Muscle of leg (tissue), 11 donors: ENCODE data around the gene ZNF521. TPM values are rescaled to one million over a fixed set of nuclear protein-coding genes. Genes with fewer than 3 reads are reported as not detected.

Source experiments
- DNase-seq: peaks from one replicate; pipeline ENCODE4 v3.0.0; 2013
- H3K27ac ChIP-seq: one replicate; pipeline ENCODE4 v1.5.1; 2013; ENCODE audit warnings: mild to moderate bottlenecking, low read length, control low read depth
- H3K27me3 ChIP-seq: one replicate; pipeline ENCODE4 v1.6.1; 2013; ENCODE audit warnings: low read length; ENCODE audit not compliant: control insufficient read depth, insufficient read depth
- H3K36me3 ChIP-seq: one replicate; pipeline ENCODE4 v1.6.1; 2013; ENCODE audit warnings: low read length; ENCODE audit not compliant: control insufficient read depth, insufficient read depth
- H3K4me1 ChIP-seq: one replicate; pipeline ENCODE4 v1.6.1; 2013; ENCODE audit warnings: low read length; ENCODE audit not compliant: control insufficient read depth, insufficient read depth
- H3K4me3 ChIP-seq: one replicate; pipeline ENCODE4 v1.5.1; 2013; ENCODE audit warnings: low read length, control low read depth
- H3K9me3 ChIP-seq: replicated peaks from 2 replicates; pipeline ENCODE4 v1.6.1; 2013; ENCODE audit warnings: low read depth, low read length; ENCODE audit not compliant: control insufficient read depth
- WGBS: methylation state at CpG from one replicate; pipeline ENCODE4 v1.1.5; 2013; ENCODE audit warnings: missing lambda C conversion rate; ENCODE audit not compliant: insufficient coverage; 5-methylcytosine and 5-hydroxymethylcytosine counted together
- polyA plus RNA-seq, 8 donors: library from polyadenylated mRNA; unstranded; fragments of 120-200 nt; gene quantifications; one replicate each; pipeline versions ENCODE4 v1.2.1 to v1.2.3, GENCODE V29; 2013; ENCODE audit warnings: inconsistent platforms in 1 of 8, low replicate concordance in 1 of 8; ENCODE audit not compliant: insufficient read length in 8 of 8, insufficient read depth in 1 of 8
- total RNA-seq: library from RNA; stranded (reverse); fragments of 120-200 nt; gene quantifications from one replicate; pipeline ENCODE4 v1.2.4, GENCODE V29; 2013

ZNF521 gene
- total and polyA plus RNA-seq, 9 donors, result 29.6 to 67.1 (median 46.1) TPM

GRCh38 chr18:25256439-25256838 is 95.5 kb downstream of the ZNF521 start:
- no peak overlapping the region for H3K4me3 ChIP-seq
- no peak for DNase-seq
- no peak overlapping the region for H3K27ac ChIP-seq
- H3K4me1 ChIP-seq, result no peaks in the 10 kb centered on the region
- H3K36me3 ChIP-seq, result no peaks in the 10 kb centered on the region
- H3K27me3 ChIP-seq, result no peaks in the 10 kb centered on the region
- WGBS, result 94% methylated on average over 3 of the region's 4 CpGs
- H3K9me3 ChIP-seq, result no peaks in the 10 kb centered on the region

- no peaks in the 10 kb centered on the region for H3K36me3 ChIP-seq
- no peaks in the 10 kb centered on the region for H3K9me3 ChIP-seq
- no CpG with 5 or more reads among the region's 1 CpG for WGBS
- H3K27ac ChIP-seq, result no peak overlapping the region
- no peak overlapping the region for H3K4me3 ChIP-seq
- H3K27me3 ChIP-seq, result no peaks in the 10 kb centered on the region
- no peaks in the 10 kb centered on the region for H3K4me1 ChIP-seq
- DNase-seq, result no peak
These were observed 98.2 kb downstream of the ZNF521 start for GRCh38 chr18:25253779-25254178.

DNA sequence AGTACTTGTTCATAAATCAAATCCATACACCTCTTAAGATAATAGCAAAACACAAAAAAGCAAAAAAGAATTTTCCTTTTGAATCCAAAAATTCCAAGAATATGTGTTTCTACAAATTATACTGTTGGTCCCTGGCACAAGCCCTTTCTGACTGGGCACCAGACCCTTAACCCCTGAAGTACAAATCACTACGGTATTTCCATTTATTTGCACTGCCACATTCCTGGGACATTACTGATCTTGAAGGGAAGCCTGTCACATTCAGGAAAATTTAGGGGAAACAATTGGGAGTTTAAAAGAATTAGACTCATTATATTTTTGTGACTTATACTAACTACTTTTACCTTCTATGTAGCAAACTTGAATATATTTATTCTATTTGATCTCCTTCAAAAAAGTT is 98.8 kb downstream of the ZNF521 start:
- Histone ChIP-seq H3K27me3 (no peaks in the 10 kb centered on the region), H3K36me3 (no peaks in the 10 kb centered on the region), H3K9me3 (no peaks in the 10 kb centered on the region), H3K4me1 (no peaks in the 10 kb centered on the region), H3K27ac (no peak overlapping the region), H3K4me3 (no peak overlapping the region)
- no peak for DNase-seq
- WGBS, result no CpG with 5 or more reads among the region's 1 CpG

DNA sequence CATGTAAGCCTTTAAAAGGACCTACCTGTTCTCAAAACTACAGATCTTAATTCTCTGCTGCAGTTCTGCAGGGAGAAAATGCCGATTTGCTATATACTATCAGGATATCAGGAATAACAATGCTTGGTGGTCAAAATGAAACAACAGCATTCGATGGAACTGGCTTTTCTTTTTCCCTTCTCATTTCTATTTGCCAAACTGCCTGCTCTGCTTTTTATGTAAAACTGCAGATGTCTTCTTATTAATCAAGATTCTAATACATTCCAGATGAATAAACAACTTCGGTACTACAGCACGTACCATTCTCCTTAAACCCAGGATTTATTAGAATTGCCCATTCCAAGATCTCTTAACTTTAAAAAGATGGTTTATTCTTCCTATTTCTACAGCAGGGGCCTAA is 100.9 kb downstream of the ZNF521 start:
- no peak overlapping the region for H3K4me3 ChIP-seq
- H3K27ac ChIP-seq, result peak overlapping the region; percentile 31
- H3K27me3 ChIP-seq, result no peaks in the 10 kb centered on the region
- 20% methylated on average over 3 of the region's 4 CpGs for WGBS
- no peaks in the 10 kb centered on the region for H3K36me3 ChIP-seq
- no peaks in the 10 kb centered on the region for H3K4me1 ChIP-seq
- DNase-seq, result peak; percentile 62
- H3K9me3 ChIP-seq, result no peaks in the 10 kb centered on the region

GRCh38 chr18:25250474-25250851 is 101.5 kb downstream of the ZNF521 start:
- no peaks in the 10 kb centered on the region for H3K27me3 ChIP-seq
- DNase-seq, result peak; percentile 66

DNA sequence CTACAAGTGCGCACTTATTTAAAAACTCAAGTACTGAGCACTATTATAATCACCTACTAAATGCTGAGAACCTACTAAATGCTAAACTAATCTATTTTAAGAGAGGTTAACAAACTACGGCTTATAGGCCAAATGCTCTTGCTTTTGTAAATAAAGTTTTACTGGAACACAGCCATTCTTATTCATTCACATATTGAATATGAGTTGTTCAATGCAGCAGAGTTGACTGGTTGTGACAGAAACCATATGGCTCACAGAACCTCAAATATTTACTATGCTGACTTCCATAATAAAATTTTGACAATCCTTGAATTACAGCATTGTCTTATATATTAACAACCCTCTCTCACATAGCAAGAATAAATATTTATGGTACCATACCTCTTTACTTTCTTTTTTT is 103.2 kb downstream of the ZNF521 start:
- no peak for DNase-seq
- H3K36me3 ChIP-seq, result no peaks in the 10 kb centered on the region
- no CpG with 5 or more reads among the region's 2 CpGs for WGBS
- no peak overlapping the region for H3K4me3 ChIP-seq
- H3K9me3 ChIP-seq, result no peaks in the 10 kb centered on the region
- H3K27ac ChIP-seq, result no peak overlapping the region
- no peaks in the 10 kb centered on the region for H3K4me1 ChIP-seq
- H3K27me3 ChIP-seq, result no peaks in the 10 kb centered on the region

More at GRCh38 chr18:25250474-25250851, 101.5 kb downstream of the ZNF521 start:
- Histone ChIP-seq H3K36me3 (no peaks in the 10 kb centered on the region), H3K4me1 (no peaks in the 10 kb centered on the region), H3K4me3 (no peak overlapping the region), H3K27ac (peak overlapping the region; percentile 37), H3K9me3 (no peaks in the 10 kb centered on the region)
- WGBS, result no CpG with 5 or more reads among the region's 3 CpGs

DNA sequence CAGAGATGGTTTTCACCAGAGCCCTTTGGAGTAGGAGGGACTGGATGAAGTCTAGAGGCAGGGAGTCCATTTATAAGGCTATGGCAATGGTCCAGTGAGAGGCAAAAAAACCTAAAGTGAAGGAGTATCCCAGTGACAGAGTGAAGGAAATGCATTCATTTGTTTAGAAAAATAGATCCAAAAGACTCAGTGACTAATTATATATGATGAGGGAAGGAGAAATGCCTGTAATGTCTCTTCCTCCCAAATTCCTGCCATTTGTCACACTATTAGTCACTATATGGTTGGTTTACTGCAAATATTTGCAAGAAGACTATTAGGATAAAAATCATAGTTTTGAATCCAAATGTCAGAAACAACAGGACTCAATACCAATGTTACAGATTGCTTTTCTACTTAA is 104.2 kb downstream of the ZNF521 start:
- H3K27me3 ChIP-seq, result no peaks in the 10 kb centered on the region
- no peaks in the 10 kb centered on the region for H3K36me3 ChIP-seq
- H3K4me3 ChIP-seq, result no peak overlapping the region
- no peak overlapping the region for H3K27ac ChIP-seq
- no peak for DNase-seq
- H3K9me3 ChIP-seq, result no peaks in the 10 kb centered on the region
- H3K4me1 ChIP-seq, result no peaks in the 10 kb centered on the region

- no CpG with 5 or more reads among the region's 4 CpGs for WGBS
- H3K4me3 ChIP-seq, result no peak overlapping the region
- H3K4me1 ChIP-seq, result no peaks in the 10 kb centered on the region
- H3K27me3 ChIP-seq, result no peaks in the 10 kb centered on the region
- peaks cover 2% of the 10 kb centered on the region for H3K36me3 ChIP-seq
- no peaks in the 10 kb centered on the region for H3K9me3 ChIP-seq
- DNase-seq, result no peak
- H3K27ac ChIP-seq, result no peak overlapping the region
These were observed 106.9 kb downstream of the ZNF521 start for GRCh38 chr18:25244924-25245698.

GRCh38 chr18:25244170-25244569 is 107.8 kb downstream of the ZNF521 start:
- DNase-seq, result no peak
- no peaks in the 10 kb centered on the region for H3K4me1 ChIP-seq
- no peaks in the 10 kb centered on the region for H3K9me3 ChIP-seq
- H3K4me3 ChIP-seq, result no peak overlapping the region
- H3K27ac ChIP-seq, result no peak overlapping the region
- no peaks in the 10 kb centered on the region for H3K27me3 ChIP-seq
- peaks cover 2% of the 10 kb centered on the region for H3K36me3 ChIP-seq

DNA sequence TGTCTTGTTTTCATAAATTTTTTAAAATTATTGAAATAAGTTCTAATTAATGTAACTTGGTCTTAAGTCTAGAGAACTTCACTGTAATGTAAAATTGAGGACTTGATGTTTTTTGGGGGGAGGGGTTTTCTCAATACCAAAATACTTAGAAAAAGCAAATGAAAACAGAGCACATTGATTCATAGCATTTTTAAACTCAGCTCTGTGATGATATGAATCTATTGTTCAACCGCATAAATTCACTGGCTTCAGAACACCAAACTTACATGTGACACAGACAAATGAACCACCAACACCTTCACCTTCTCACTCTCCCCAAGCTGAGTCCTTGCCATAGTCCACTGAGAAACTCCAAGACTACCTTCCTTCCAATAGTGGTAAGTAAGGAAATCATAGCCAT is 108.2 kb downstream of the ZNF521 start:
- H3K36me3 ChIP-seq, result peaks cover 2% of the 10 kb centered on the region
- DNase-seq, result no peak
- H3K4me1 ChIP-seq, result peaks cover under 1% of the 10 kb centered on the region
- no peak overlapping the region for H3K4me3 ChIP-seq
- H3K27ac ChIP-seq, result no peak overlapping the region
- no peaks in the 10 kb centered on the region for H3K27me3 ChIP-seq
- H3K9me3 ChIP-seq, result no peaks in the 10 kb centered on the region
- no CpG with 5 or more reads among the region's 1 CpG for WGBS

- Histone ChIP-seq H3K9me3 (no peaks in the 10 kb centered on the region), H3K27me3 (no peaks in the 10 kb centered on the region), H3K36me3 (peaks cover 2% of the 10 kb centered on the region), H3K4me1 (peaks cover 3% of the 10 kb centered on the region), H3K4me3 (no peak overlapping the region), H3K27ac (no peak overlapping the region)
- no peak for DNase-seq
- 100% methylated on average over 1 of the region's 2 CpGs for WGBS
These were observed 108.7 kb downstream of the ZNF521 start for GRCh38 chr18:25243257-25243656.
